Motor neuron (in vitro differentiated cells): Measurements from ENCODE around the gene FAIM2. TPM values are rescaled to one million over a fixed set of nuclear protein-coding genes. Genes with fewer than 3 reads are reported as not detected.

Source experiments
- ATAC-seq, 8 experiments: fragments of 200-7000 bp; cut with Tn5 transposase; replicated peaks in 6 of 8; 2 replicates each; pipeline ENCODE4 v1.8.0; 2021; ENCODE audit warnings: mild to moderate bottlenecking in 8 of 8, moderate library complexity in 8 of 8
- H3K27ac ChIP-seq, 2 donors: fragments of 250-450 bp; sonication (Bioruptor Pico); 2 replicates each; pipeline ENCODE4 v1.9.0; 2021; ENCODE audit warnings: antibody characterized with exemption in 2 of 2, mild to moderate bottlenecking in 2 of 2, moderate library complexity in 1 of 2
- H3K4me1 ChIP-seq, 2 donors: fragments of 250-450 bp; sonication (Bioruptor Pico); replicated peaks in 1 of 2; 2 replicates each; pipeline ENCODE4 v1.6.1; 2021; ENCODE audit warnings: antibody characterized with exemption in 2 of 2, mild to moderate bottlenecking in 2 of 2, moderate library complexity in 1 of 2
- H3K4me3 ChIP-seq, 5 donors: fragments of 250-450 bp; sonication (Bioruptor Pico); 2 replicates each; pipeline ENCODE4 v1.9.0; 2021; ENCODE audit warnings: antibody characterized with exemption in 5 of 5, mild to moderate bottlenecking in 5 of 5, moderate library complexity in 4 of 5
- WGBS, 10 experiments: fragments of 450-650 bp; shearing (Covaris generic); methylation state at CpG; one replicate each; pipeline ENCODE4 v1.0.0; 2022; 5-methylcytosine and 5-hydroxymethylcytosine counted together
- in situ Hi-C, 9 experiments: fragments of 400-800 bp; cut with MboI; loops; one replicate each; pipeline ENCODE4 v1.15.0; 2021; ENCODE audit warnings: low sequenced_read_pairs in 9 of 9, low pct_unique_long_range_greater_than_20kb in 2 of 9; ENCODE audit not compliant: unreplicated experiment in 9 of 9
- total RNA-seq, 8 experiments: library from RNA; unstranded; fragments of 300-600 nt; gene quantifications; 2 replicates each; pipeline versions ENCODE4 v1.2.3 to v1.2.4, GENCODE V29; 2022

The FAIM2 gene
- total RNA-seq, 8 experiments from 2014 or later: 0.51 to 17.5 (median 15.6) TPM; not detected in 1

DNA sequence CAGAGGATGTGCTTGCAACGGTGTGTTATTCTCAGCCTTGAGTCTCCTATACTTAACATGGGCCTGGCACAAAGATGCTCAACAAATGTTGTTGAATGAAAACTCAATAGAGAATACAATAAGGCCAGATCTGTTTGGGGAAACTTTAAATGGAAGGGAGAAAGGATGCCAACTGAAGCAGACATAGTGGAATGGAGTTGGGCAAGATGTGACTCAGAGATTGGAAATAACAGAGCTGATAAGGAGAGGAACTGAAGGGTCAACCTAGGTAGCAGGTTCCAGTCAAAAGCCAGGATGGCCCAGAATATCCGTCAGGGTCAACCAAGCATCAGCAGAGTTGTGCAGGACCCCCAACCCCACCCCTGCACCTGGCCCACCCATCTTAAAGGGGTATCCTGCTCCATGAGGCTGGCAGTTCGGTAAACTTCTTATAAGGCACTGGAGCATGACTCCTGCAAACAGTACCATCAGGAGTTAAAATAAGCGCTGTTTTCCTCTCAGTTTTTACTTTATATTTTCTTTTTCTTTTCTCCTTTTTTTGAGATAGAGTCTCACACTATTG is 59.7 kb downstream of the FAIM2 start:
- Histone ChIP-seq H3K4me3 (no peak overlapping the region), H3K27ac (peak overlapping the region in 1 of 2 donors; percentile 90), H3K4me1 (peaks cover 12 to 13% of the 10 kb centered on the region in 2 donors)
- ATAC-seq: no peak
- in situ Hi-C loops: no loop called here
- 70 to 100% (median 100%) methylated on average over 1 to 3 of the region's 4 CpGs; no CpG with 5 or more reads in 4 of the 10 experiments for WGBS, 10 experiments

DNA sequence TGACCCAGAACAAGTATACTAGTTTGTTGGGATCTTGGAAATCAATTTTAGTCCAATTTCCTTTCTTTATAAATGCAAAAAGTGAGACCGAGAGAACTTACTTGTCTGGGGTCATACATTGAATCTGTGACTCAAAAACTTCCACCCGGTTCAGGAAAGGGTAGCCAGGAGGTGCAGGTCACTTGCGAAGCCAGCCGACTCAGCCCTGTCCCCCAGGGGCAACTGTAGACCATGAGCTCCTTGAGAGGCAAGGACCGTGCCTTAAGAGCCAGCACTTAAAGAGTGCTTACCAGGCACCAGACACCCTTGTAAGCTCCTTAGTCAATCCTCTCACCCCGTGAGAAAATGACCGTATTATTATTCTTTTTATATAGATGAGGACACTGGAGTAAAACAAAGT is 60.3 kb downstream of the FAIM2 start:
- in situ Hi-C loops: no loop called here
- 60 to 100% (median 91%) methylated on average over 1 to 7 of the region's 7 CpGs; no CpG with 5 or more reads in 3 of the 10 experiments for WGBS, 10 experiments
- Histone ChIP-seq H3K27ac (peak overlapping the region; percentile 87 to 90), H3K4me3 (peak overlapping the region; percentile 58 to 89 (median 70)), H3K4me1 (peaks cover 12 to 13% of the 10 kb centered on the region in 2 donors)
- no peak for ATAC-seq

DNA sequence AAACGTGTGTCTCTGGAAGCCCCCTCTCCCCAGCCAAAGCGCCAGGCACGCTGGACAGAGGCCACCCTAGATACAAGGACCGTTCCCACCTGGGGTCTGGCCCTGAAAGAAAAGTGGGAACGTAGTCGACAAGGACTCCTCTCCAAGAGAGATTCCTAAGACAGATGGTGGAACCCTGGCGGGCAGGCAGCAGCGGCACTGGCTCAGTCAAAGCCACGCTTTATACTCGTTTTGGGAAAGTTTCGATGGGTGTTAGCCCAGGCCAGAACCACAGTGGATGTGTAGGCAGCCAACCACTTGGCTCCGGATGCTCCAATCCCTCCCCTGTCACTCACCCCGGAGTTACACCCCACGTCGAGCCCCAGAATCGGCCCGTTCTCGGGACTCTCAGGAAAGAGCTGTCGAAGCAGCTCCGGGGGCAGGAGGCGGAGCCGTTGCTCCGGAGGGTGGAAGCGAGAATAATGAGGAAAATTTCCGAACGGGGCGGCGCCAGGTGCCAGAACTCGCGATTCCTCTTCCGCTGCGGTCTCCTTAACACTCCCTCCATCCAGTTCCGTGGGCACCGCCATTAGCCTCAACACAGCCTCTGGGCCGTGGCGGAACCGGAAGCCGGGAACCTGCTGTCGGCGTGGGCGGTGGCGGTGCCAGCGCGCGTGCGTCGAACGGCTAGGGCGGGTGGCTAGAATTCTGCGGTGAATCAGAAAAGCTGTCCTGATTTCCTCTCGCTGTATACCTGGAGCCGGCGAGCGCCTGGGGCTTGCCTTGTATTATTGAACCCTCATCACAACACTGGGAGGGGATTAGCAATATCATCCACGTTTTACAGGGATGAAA is 61.0 kb downstream of the FAIM2 start, which contains the start of gene BCDIN3D:
Gene BCDIN3D (minus strand): TSS at position 588 of the 834 bp plus-strand sequence. CDS start 19 bp downstream, at position 569.
- ATAC-seq: peak; percentile 91 to 97 (median 95)
- peak within 1 kb of the TSS; percentile 87 to 90 for H3K27ac ChIP-seq
- peak within 1 kb of the TSS; percentile 58 to 89 (median 70) for H3K4me3 ChIP-seq
- in situ Hi-C loops: no loop called here
- WGBS, 10 experiments: 0 to 20% (median 1%) methylated on average over 1 to 14 of the region's 55 CpGs; no CpG with 5 or more reads in 2 of the 10 experiments
- peaks cover 12 to 13% of the 10 kb centered on the region in 2 donors for H3K4me1 ChIP-seq

DNA sequence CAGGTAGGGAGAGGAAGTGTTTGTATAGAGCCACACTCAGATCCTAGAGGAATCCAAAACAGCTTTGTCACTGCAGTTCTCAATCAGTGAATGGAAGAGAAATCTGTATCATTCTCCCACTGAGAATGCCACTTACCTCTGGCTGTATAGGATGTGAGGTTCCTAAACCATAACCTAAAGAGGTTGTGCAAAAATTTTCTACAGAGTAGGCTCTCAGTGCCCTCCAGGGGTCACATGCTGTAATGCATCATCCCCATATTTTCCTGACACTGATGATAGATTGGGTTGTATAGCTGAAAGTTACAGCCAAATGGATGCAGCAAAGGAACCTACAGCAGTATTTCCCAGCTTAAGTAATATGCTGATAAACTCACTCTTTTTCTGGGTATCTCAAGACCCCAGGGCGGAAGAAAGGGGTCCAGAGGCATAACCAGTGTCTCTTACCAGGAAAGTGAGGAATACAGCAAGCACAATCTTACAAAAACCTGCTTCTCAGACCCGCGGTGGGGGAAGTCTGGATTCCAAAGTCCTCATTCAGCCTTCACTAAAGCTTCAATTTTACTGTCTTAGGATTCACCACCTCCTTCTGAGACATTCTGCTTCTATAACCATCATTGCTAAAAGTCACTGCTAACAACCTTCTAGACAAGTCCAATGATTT is 64.6 kb downstream of the FAIM2 start:
- in situ Hi-C loops: loop anchor here in 1 of 9 experiments (10.0 kb wide), 1 partner anchor 64 kb away; no protein-coding TSS in a partner anchor
- Histone ChIP-seq H3K4me3 (no peak overlapping the region), H3K4me1 (peaks cover 12 to 13% of the 10 kb centered on the region in 2 donors), H3K27ac (no peak overlapping the region)
- ATAC-seq: peak in 2 of 8 experiments; percentile 12 to 14
- 13 to 83% (median 44%) methylated on average over 1 to 3 of the region's 3 CpGs; no CpG with 5 or more reads in 2 of the 10 experiments for WGBS, 10 experiments

DNA sequence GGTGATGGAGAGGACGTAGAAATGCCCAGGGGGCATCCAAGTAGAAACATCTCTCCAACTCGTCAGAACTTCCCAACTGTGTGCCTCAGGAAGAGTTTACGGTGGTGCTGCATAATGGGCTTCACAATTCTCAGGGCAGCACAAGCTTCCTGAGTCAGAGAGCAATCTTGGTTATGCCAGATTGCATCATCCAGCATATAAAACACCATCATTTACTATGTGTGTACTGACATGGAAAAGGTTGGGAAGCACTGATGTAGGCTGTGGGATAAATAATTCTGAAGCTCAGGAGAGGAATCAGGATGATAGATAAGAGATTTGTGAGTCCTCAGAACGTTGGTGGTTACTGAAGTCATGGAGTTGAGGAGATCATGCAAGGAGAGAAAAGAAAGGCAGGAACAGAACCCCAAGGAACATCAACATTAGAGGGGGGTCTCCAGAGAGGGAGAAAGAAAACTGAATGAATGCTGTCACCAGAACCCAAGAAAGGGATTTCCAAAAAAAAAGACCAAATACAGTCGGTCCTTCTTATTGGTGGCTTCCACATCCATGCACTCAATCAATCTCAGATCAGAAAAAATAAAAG is 70.8 kb downstream of the FAIM2 start:
- peak in 5 of 8 experiments; percentile 1 to 44 (median 27) for ATAC-seq
- peak overlapping the region; percentile 72 to 85 for H3K27ac ChIP-seq
- in situ Hi-C loops: loop anchor here in 1 of 9 experiments (10.0 kb wide), 1 partner anchor 58 kb away; no protein-coding TSS in a partner anchor

DNA sequence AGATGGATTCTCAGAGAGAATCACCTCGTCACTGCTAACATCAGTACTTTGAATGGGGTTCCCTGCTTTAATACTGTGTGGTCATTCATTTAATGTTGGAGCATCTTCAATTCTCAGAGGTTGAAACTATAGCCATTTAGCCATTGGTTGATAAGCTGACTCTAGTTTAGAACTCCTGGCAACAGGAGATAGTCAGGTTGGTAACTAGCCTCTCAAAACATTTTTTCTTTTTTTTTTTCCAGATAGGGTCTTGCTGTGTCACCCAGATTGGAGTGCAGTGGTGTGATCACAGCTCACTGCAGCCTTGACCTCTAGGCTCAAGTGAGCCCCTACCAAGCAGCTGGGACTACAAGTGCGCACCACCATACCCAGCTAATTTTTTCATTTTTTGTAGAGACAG is 72.0 kb downstream of the FAIM2 start:
- peaks cover 18 to 29% of the 10 kb centered on the region in 2 donors for H3K4me1 ChIP-seq
- H3K27ac ChIP-seq: no peak overlapping the region
- no peak overlapping the region for H3K4me3 ChIP-seq
- WGBS, 10 experiments: 60 to 100% (median 83%) methylated on average over 1 to 2 of the region's 2 CpGs; no CpG with 5 or more reads in 4 of the 10 experiments
- in situ Hi-C loops: loop anchor here in 1 of 9 experiments (10.0 kb wide), 1 partner anchor 57 kb away; no protein-coding TSS in a partner anchor
- no peak for ATAC-seq

More for the DNA sequence above, 70.8 kb downstream of the FAIM2 start:
- peaks cover 14 to 24% of the 10 kb centered on the region in 2 donors for H3K4me1 ChIP-seq
- WGBS, 10 experiments: 36 to 100% (median 62%) methylated on average over 1 to 5 of the region's 5 CpGs
- H3K4me3 ChIP-seq: no peak overlapping the region

DNA sequence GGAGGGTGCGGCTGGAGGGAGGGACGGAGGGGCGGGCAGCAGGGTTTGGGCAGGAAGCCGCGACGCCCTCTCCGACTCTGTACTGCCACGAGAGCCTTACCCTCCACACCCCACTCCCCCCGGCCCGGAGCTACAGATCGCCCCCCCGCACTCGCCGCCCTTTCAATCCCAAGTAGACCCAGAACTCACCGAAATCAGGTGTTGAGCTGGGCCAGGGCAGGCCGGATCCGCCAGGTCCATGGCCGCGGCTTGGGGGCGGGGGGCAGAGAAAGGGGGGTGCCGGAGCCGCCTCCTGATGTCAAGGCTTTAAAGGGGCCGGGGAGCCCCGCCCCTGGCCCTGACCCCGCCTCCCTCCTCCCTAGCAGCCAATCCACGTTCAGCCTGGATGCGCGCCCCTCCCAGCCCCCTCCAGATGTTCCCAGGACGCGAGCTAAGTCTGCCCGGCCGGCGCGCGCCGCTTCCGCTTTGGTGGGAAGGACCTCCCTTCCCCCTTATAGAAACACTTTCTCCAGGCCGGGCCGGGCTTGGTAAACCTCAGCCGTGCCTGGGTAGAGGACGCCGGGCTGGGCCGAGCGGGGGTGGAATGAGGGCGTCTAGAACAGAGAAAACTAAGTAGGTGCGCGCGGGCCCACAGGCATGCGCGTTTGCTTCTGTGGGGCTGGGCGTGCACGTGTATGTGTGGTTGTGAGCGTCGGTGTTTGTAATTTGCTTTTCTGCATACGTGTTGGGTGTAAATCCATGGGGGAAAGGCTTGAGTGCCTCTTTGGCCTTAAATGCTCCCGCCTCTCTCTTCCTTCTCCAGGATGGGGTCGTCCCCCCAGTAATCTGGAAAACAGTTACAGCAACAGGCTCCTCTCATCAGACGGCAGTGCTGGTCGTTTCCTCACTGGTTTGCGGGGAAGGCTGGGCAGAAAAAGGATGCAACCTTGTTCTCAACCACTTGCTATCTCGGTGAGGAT is 75.3 kb downstream of the FAIM2 start, which contains the start of gene NCKAP5L:
Gene NCKAP5L (minus strand): TSS at position 281 of the 959 bp plus-strand sequence. CDS start 24,369 bp downstream, outside the sequence.
- in situ Hi-C loops: no loop called here
- WGBS, 10 experiments: 0 to 11% (median 2%) methylated on average over 1 to 6 of the region's 61 CpGs; no CpG with 5 or more reads in 4 of the 10 experiments
- Histone ChIP-seq H3K4me1 (peaks cover 35 to 50% of the 10 kb centered on the region in 2 donors), H3K27ac (peak within 1 kb of the TSS; percentile 83), H3K4me3 (peak within 1 kb of the TSS; percentile 60 to 90 (median 67))
- peak; percentile 62 to 84 (median 82) for ATAC-seq

DNA sequence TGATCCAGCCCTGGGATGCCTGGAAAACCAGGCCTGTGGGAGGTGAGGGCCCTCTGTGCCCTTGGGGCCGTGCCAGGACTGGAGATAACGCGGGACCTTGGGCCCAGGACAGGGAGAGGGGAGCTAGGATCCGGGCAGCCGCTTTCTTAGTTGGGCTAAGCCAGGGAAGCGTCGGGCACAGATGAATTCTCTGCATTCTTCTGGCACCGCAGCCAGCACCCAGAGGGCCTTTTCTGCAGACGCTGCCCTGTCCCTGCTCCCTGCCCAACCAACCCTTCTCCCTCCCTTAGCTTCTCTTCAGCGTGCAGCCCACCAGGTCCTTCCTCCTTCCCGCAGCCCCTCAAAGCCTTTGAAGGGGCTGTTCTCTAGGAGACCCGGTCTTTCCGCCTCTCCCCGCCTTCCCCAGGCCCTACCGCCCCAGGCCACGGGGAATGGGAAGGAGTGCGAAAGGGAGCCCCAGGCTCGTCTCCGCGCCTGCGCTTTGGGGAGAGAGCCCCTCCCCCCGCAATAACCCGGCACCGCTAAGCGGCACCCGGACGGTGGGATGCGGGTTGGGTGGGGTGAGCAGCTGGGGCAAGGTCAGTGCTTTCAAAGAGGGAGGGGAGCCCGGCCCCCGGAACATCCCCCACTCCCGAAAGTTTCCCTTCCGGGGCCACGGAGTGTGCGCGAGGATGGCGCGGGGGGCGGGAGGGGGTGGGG is 76.2 kb downstream of the FAIM2 start:
- in situ Hi-C loops: no loop called here
- peak overlapping the region; percentile 60 to 90 (median 67) for H3K4me3 ChIP-seq
- WGBS, 10 experiments: 0% methylated on average over 2 of the region's 38 CpGs; no CpG with 5 or more reads in 9 of the 10 experiments
- peak overlapping the region; percentile 83 for H3K27ac ChIP-seq
- peaks cover 28 to 42% of the 10 kb centered on the region in 2 donors for H3K4me1 ChIP-seq
- ATAC-seq: peak; percentile 2 to 64 (median 60)

DNA sequence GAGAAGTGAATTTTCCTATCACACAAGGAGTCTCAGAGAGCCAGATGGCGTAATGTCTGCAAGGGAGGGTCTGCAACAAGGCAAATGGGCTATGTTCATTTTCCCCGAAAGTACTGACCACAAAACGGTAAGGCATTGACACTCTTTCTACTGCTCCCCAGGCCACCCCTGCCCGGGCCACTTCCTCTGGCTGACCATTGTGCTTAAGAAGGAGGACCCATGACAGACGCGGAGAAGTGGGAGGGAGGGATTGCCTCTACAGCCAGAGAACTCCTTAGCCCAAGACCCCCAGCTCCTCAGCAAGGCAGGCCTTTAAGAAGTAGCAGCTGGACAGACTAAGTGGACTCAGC is 76.7 kb downstream of the FAIM2 start:
- no peak for ATAC-seq
- Histone ChIP-seq H3K27ac (peak overlapping the region in 1 of 2 donors; percentile 83), H3K4me1 (peaks cover 27 to 36% of the 10 kb centered on the region in 2 donors), H3K4me3 (peak overlapping the region; percentile 60 to 90 (median 67))
- 24 to 100% (median 70%) methylated on average over 1 to 6 of the region's 6 CpGs; no CpG with 5 or more reads in 5 of the 10 experiments for WGBS, 10 experiments
- in situ Hi-C loops: no loop called here

DNA sequence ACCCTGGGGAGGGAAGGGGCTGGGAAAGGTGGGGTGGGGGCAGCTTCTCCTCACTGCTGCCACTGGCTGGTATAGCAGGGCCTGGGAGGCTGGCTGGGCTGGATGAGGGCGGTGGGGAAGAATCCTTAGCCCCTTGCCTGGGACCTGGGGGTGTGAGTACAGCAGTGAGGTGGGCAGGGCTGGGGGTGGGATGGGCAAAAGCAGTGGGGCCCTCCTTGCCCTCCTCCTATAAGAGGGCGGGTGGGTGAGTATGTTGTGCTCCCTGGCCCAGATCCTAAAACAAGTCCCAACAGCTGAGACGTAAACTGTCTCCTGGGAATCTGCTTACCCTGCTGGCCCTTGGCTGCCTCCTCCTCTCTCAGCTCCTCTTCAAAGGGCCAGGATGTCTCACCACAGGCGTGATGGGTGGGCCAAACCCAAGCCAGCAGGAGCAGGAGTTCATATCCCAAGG is 77.7 kb downstream of the FAIM2 start:
- peak overlapping the region in 1 of 5 donors; percentile 67 for H3K4me3 ChIP-seq
- in situ Hi-C loops: no loop called here
- H3K4me1 ChIP-seq: peaks cover 27 to 35% of the 10 kb centered on the region in 2 donors
- 0 to 29% (median 20%) methylated on average over 1 of the region's 4 CpGs; no CpG with 5 or more reads in 7 of the 10 experiments for WGBS, 10 experiments
- H3K27ac ChIP-seq: no peak overlapping the region
- peak in 1 of 8 experiments; percentile 2 for ATAC-seq
